Calu3 (cell line): ENCODE data around the gene RANBP3L. TPM values are rescaled to one million over a fixed set of nuclear protein-coding genes. Genes with fewer than 3 reads are reported as not detected.

Experiments used
- BruUV-seq: library from RNA; stranded (reverse); fragments of 400-500 nt; replicated peaks from 2 replicates; lab custom pipeline; 2021; lab: Mats Ljungman, UMichigan
- CTCF ChIA-PET: fragments of 300-600 bp; sonication (Branson Sonifier 250); formaldehyde crosslinking; loops from one replicate; lab custom pipeline; 2022; ENCODE audit warnings: antibody characterized with exemption; lab: Charles Lee
- DNase-seq: peaks from one replicate; pipeline ENCODE4 v3.0.0; 2022
- H3K27ac Mint-ChIP-seq: one replicate; pipeline ENCODE4 v1.8.0; 2022; ENCODE audit warnings: mixed read lengths; ENCODE audit not compliant: unreplicated experiment
- H3K27me3 Mint-ChIP-seq: one replicate; pipeline ENCODE4 v1.8.0; 2022; ENCODE audit warnings: mixed read lengths; ENCODE audit not compliant: unreplicated experiment
- H3K36me3 Mint-ChIP-seq: one replicate; pipeline ENCODE4 v1.8.0; 2022; ENCODE audit warnings: mild to moderate bottlenecking, moderate library complexity, mixed read lengths; ENCODE audit not compliant: insufficient read depth, unreplicated experiment
- H3K4me1 Mint-ChIP-seq: one replicate; pipeline ENCODE4 v1.8.0; 2022; ENCODE audit warnings: mild to moderate bottlenecking, low read depth, mixed read lengths; ENCODE audit not compliant: unreplicated experiment
- H3K4me3 Mint-ChIP-seq: one replicate; pipeline ENCODE4 v1.8.0; 2022; ENCODE audit warnings: mild to moderate bottlenecking, low read depth, moderate library complexity, mixed read lengths; ENCODE audit not compliant: unreplicated experiment
- H3K9me3 Mint-ChIP-seq: one replicate; pipeline ENCODE4 v1.8.0; 2022; ENCODE audit warnings: low read depth, mixed read lengths; ENCODE audit not compliant: unreplicated experiment
- CTCF ChIP-seq: fragments of 200-600 bp; IDR thresholded peaks from one replicate; pipeline ENCODE4 v1.8.0; 2022; ENCODE audit warnings: antibody characterized with exemption; ENCODE audit not compliant: unreplicated experiment
- intact Hi-C: fragments of 100-400 bp; cut with micrococcal nuclease; formaldehyde crosslinking; loops from one replicate; pipeline ENCODE4 v1.10.0; 2022; ENCODE audit not compliant: unreplicated experiment
- total RNA-seq: library from RNA; stranded (reverse); gene quantifications from 2 replicates; pipeline ENCODE4 v1.2.3, GENCODE V29; 2022

The RANBP3L gene
- total RNA-seq, 1 experiment from 2014 or later = not detected

- H3K27me3 Mint-ChIP-seq = peaks cover 13% of the 10 kb centered on the region
- no peak for DNase-seq
- CTCF ChIA-PET = interaction anchor here (0.8 kb wide), 1 partner anchor 225 kb away, joined by 4 read pairs; no protein-coding TSS in a partner anchor
These were observed 2.5 kb upstream of the RANBP3L start for GRCh38 chr5:36304095-36304805.

GRCh38 chr5:36300927-36301540, 668 bp downstream of the RANBP3L start:
- no peaks in the 10 kb centered on the region for H3K27me3 Mint-ChIP-seq
- no peaks in the 10 kb centered on the region for H3K9me3 Mint-ChIP-seq
- CTCF ChIA-PET = no interaction called here
- no peaks in the 10 kb centered on the region for H3K36me3 Mint-ChIP-seq
- no peak overlapping the region for H3K4me3 Mint-ChIP-seq
- H3K4me1 Mint-ChIP-seq = peaks cover 6% of the 10 kb centered on the region
- no peak overlapping the region for H3K27ac Mint-ChIP-seq
- intact Hi-C loops = no loop called here
- no peak for TF ChIP-seq CTCF
- BruUV-seq = no TSS peak
- peak; percentile 7 for DNase-seq

More at GRCh38 chr5:36304095-36304805, 2.5 kb upstream of the RANBP3L start:
- intact Hi-C loops = loop anchor here (2.0 kb wide), 2 partner anchors 39 to 225 kb away; no protein-coding TSS in a partner anchor
- Mint-ChIP-seq H3K36me3 (no peaks in the 10 kb centered on the region), H3K4me3 (no peak overlapping the region), H3K9me3 (no peaks in the 10 kb centered on the region), H3K27ac (no peak overlapping the region), H3K4me1 (peaks cover 6% of the 10 kb centered on the region)
- BruUV-seq = no TSS peak
- no peak for TF ChIP-seq CTCF

- no peak overlapping the region for H3K27ac Mint-ChIP-seq
- no peak for TF ChIP-seq CTCF
- H3K36me3 Mint-ChIP-seq = no peaks in the 10 kb centered on the region
- H3K4me1 Mint-ChIP-seq = peaks cover 6% of the 10 kb centered on the region
- H3K27me3 Mint-ChIP-seq = no peaks in the 10 kb centered on the region
- intact Hi-C loops = no loop called here
- no peak for DNase-seq
- BruUV-seq = no TSS peak
- CTCF ChIA-PET = no interaction called here
- no peaks in the 10 kb centered on the region for H3K9me3 Mint-ChIP-seq
- no peak overlapping the region for H3K4me3 Mint-ChIP-seq
These were observed 1.3 kb downstream of the RANBP3L start for GRCh38 chr5:36300191-36300926.

- CTCF ChIA-PET = no interaction called here
- no TSS peak for BruUV-seq
- Mint-ChIP-seq H3K9me3 (peaks cover 2% of the 10 kb centered on the region), H3K36me3 (no peaks in the 10 kb centered on the region), H3K4me1 (peaks cover 6% of the 10 kb centered on the region), H3K4me3 (no peak overlapping the region), H3K27ac (no peak overlapping the region), H3K27me3 (no peaks in the 10 kb centered on the region)
- TF ChIP-seq CTCF = no peak
- no peak for DNase-seq
- intact Hi-C loops = no loop called here
These were observed 3.1 kb downstream of the RANBP3L start for GRCh38 chr5:36298552-36298951.
